ENCODE data around the gene TMEM143. TPM values are rescaled to one million over a fixed set of nuclear protein-coding genes. Genes with fewer than 3 reads are reported as not detected.

The TMEM143 gene
- total and polyA plus RNA-seq, 10 of the 15 experiments (the other 5 are each of a cell fraction or from before 2014, with no cell fraction given): 1.5 to 19.5 (median 10.1) TPM

- in situ Hi-C loops (cut with MboI) (no loop called here), intact Hi-C loops (cut with micrococcal nuclease; ENCODE audit: unreplicated experiment) (no loop called here)
- no peaks in the 10 kb centered on the region for H3K9me3 ChIP-seq (replicated peaks; ENCODE audit: control insufficient read depth, insufficient read depth, low read length)
- H3K4me3 ChIP-seq: no peak overlapping the region
- ChIA-PET CTCF (no interaction called here), POLR2A (no interaction called here), RAD21 (ENCODE audit: unreplicated experiment) (no interaction called here), SMC1A (ENCODE audit: uncharacterized antibody, unreplicated experiment) (no interaction called here)
- WGBS (ENCODE audit: insufficient coverage, insufficient replicate concordance, low lambda C conversion rate, missing lambda C conversion rate): 90% methylated on average over 19 of the region's 20 CpGs
- no peaks in the 10 kb centered on the region for H4K20me1 ChIP-seq (ENCODE audit: control insufficient read depth, insufficient read depth)
- H3K27me3 ChIP-seq (replicated peaks in 1 of 2; ENCODE audit: control insufficient read depth in 2 of 2, insufficient read depth in 2 of 2, low read length in 1 of 2): no peaks in the 10 kb centered on the region
- FAIRE-seq (no peak), DNase-seq (ENCODE audit: low read depth, low spot score) (no peak), ATAC-seq (no peak)
- no peak overlapping the region for H3K4me2 ChIP-seq (ENCODE audit: control insufficient read depth, insufficient read depth)
- H3K36me3 ChIP-seq (ENCODE audit: control insufficient read depth in 2 of 2, insufficient read depth in 2 of 2, low read length in 1 of 2): peaks cover 0 to 2% of the 10 kb centered on the region in 2 experiments; a peak in 3 of 4 replicates
- no peak for TF ChIP-seq MEF2A (IDR thresholded peaks at IDR 0.05; ENCODE audit: insufficient read depth, low read depth, low read length)
- no peak for TF ChIP-seq IKZF2 (IDR thresholded peaks at IDR 0.05)
- TF ChIP-seq BCL3 (IDR thresholded peaks at IDR 0.05; ENCODE audit: borderline replicate concordance, insufficient read depth, low read depth, low read length, poor library complexity, severe bottlenecking): no peak
- TF ChIP-seq CEBPB (IDR thresholded peaks at IDR 0.05; ENCODE audit: borderline replicate concordance in 1 of 2, low read depth in 2 of 2, low read length in 2 of 2): no peak
- no peak for TF ChIP-seq ZNF384 (IDR thresholded peaks at IDR 0.05; ENCODE audit: borderline replicate concordance, low read depth, low read length)
- no peak for TF ChIP-seq PBX3 (IDR thresholded peaks at IDR 0.05; ENCODE audit: insufficient replicate concordance, low read depth, low read length)
- TF ChIP-seq NFIC (IDR thresholded peaks at IDR 0.05; ENCODE audit: low read depth, low read length): no peak
- no peak overlapping the region for H3K9ac ChIP-seq (ENCODE audit: control insufficient read depth, insufficient read depth, low read length)
- H3K27ac ChIP-seq (ENCODE audit: control insufficient read depth, insufficient read depth): no peak overlapping the region
- H3K4me1 ChIP-seq (ENCODE audit: control insufficient read depth, insufficient read depth, low read length): no peaks in the 10 kb centered on the region
- BruUV-seq (replicated peaks): no TSS peak
- H3K79me2 ChIP-seq (ENCODE audit: control insufficient read depth, insufficient read depth, low read length): no peaks in the 10 kb centered on the region
- no peak overlapping the region for H2AFZ ChIP-seq (ENCODE audit: control insufficient read depth, low read depth, low read length)
Measured at GRCh38 chr19:48342414-48342738, 21.4 kb downstream of the TMEM143 start.

Data from GM12878 (cell line).